CD14-positive monocyte (primary cell): Measurements from ENCODE around the gene DLG1. TPM values are rescaled to one million over a fixed set of nuclear protein-coding genes. Genes with fewer than 3 reads are reported as not detected.

Experiments used
- DNase-seq, 3 donors: peaks; one replicate each; pipeline ENCODE4 v3.0.0-alpha.2; 2011 to 2022
- H2AFZ ChIP-seq: 2 replicates; pipeline ENCODE4 v1.6.0; 2012; ENCODE audit warnings: mild to moderate bottlenecking, low read depth, low read length, inconsistent platforms; ENCODE audit not compliant: insufficient read depth, poor library complexity, severe bottlenecking
- H3K27ac ChIP-seq, 2 donors: 1 replicate in 1 of 2; 2 replicates in 1 of 2; pipeline ENCODE4 v1.5.1; 2012 to 2013; ENCODE audit warnings: low read length in 2 of 2, control low read depth in 1 of 2, inconsistent platforms in 1 of 2, low read depth in 1 of 2, mild to moderate bottlenecking in 1 of 2
- H3K27me3 ChIP-seq, 2 donors: one replicate each; pipeline versions ENCODE4 v1.6.0 to v1.6.1; 2011 to 2013; ENCODE audit warnings: low read length in 2 of 2; ENCODE audit not compliant: control insufficient read depth in 2 of 2, insufficient read depth in 2 of 2
- H3K36me3 ChIP-seq, 2 donors: replicated peaks in 1 of 2; 1 replicate in 1 of 2; 2 replicates in 1 of 2; pipeline versions ENCODE4 v1.5.1 to v1.6.1; 2012 to 2013; ENCODE audit warnings: low read length in 2 of 2, control low read depth in 1 of 2, inconsistent platforms in 1 of 2, mild to moderate bottlenecking in 1 of 2; ENCODE audit not compliant: insufficient read depth in 2 of 2, control insufficient read depth in 1 of 2
- H3K4me1 ChIP-seq, 2 donors: 1 replicate in 1 of 2; 2 replicates in 1 of 2; pipeline versions ENCODE4 v1.5.1 to v1.6.1; 2012 to 2013; ENCODE audit warnings: low read length in 2 of 2, control low read depth in 1 of 2, inconsistent platforms in 1 of 2, mild to moderate bottlenecking in 1 of 2, moderate library complexity in 1 of 2; ENCODE audit not compliant: insufficient read depth in 2 of 2, control insufficient read depth in 1 of 2
- H3K4me2 ChIP-seq: replicated peaks from 2 replicates; pipeline ENCODE3; 2012; ENCODE audit warnings: low read length, moderate library complexity, mild to moderate bottlenecking; ENCODE audit not compliant: poor library complexity, severe bottlenecking; ENCODE audit errors: extremely low read depth
- H3K4me3 ChIP-seq, 3 experiments: fragments of 200-600 bp in 1 of 3; sonication (generic) in 1 of 3; replicated peaks in 1 of 3; 1 replicate in 2 of 3; 2 replicates in 1 of 3; pipeline ENCODE4 v1.5.1; 2011 to 2013; ENCODE audit warnings: low read length in 3 of 3, mild to moderate bottlenecking in 3 of 3, control low read depth in 2 of 3, low read depth in 2 of 3, inconsistent platforms in 1 of 3, moderate library complexity in 1 of 3
- H3K79me2 ChIP-seq: 2 replicates; pipeline ENCODE4 v1.6.0; 2012; ENCODE audit warnings: mild to moderate bottlenecking, control low read depth, inconsistent platforms, low read length, moderate library complexity; ENCODE audit not compliant: insufficient read depth
- H3K9ac ChIP-seq: 2 replicates; pipeline ENCODE4 v1.6.0; 2017; ENCODE audit warnings: low read length, mild to moderate bottlenecking; ENCODE audit not compliant: insufficient read depth, poor library complexity, severe bottlenecking
- H3K9me3 ChIP-seq, 2 donors: replicated peaks in 1 of 2; 1 replicate in 1 of 2; 2 replicates in 1 of 2; pipeline versions ENCODE4 v1.5.1 to v1.6.1; 2012 to 2013; ENCODE audit warnings: low read length in 2 of 2, control low read depth in 1 of 2; ENCODE audit not compliant: control insufficient read depth in 1 of 2, insufficient read depth in 1 of 2
- H4K20me1 ChIP-seq: 2 replicates; pipeline ENCODE4 v1.6.0; 2012; ENCODE audit warnings: mild to moderate bottlenecking, low read length, control low read depth, moderate library complexity; ENCODE audit not compliant: insufficient read depth
- H3K27ac Mint-ChIP-seq, 7 donors: one replicate each; pipeline ENCODE4 v1.8.0; 2020; ENCODE audit warnings: mild to moderate bottlenecking in 7 of 7, mixed read lengths in 7 of 7, moderate library complexity in 6 of 7, inconsistent platforms in 2 of 7
- H3K27me3 Mint-ChIP-seq, 3 donors: one replicate each; pipeline ENCODE4 v1.8.0; 2021 to 2022; ENCODE audit warnings: low read depth in 3 of 3, mild to moderate bottlenecking in 3 of 3, mixed read lengths in 3 of 3, moderate library complexity in 3 of 3, inconsistent platforms in 1 of 3
- H3K36me3 Mint-ChIP-seq, 2 donors: one replicate each; pipeline ENCODE4 v1.8.0; 2020; ENCODE audit warnings: mixed read lengths in 2 of 2, inconsistent platforms in 1 of 2, mild to moderate bottlenecking in 1 of 2
- H3K4me1 Mint-ChIP-seq: one replicate; pipeline ENCODE4 v1.8.0; 2020; ENCODE audit warnings: mild to moderate bottlenecking, mixed read lengths
- H3K4me3 Mint-ChIP-seq, 2 donors: one replicate each; pipeline ENCODE4 v1.8.0; 2020; ENCODE audit warnings: mild to moderate bottlenecking in 2 of 2, mixed read lengths in 2 of 2, moderate library complexity in 1 of 2
- H3K9me3 Mint-ChIP-seq, 7 donors: one replicate each; pipeline ENCODE4 v1.8.0; 2020 to 2022; ENCODE audit warnings: mixed read lengths in 7 of 7, mild to moderate bottlenecking in 6 of 7, moderate library complexity in 6 of 7, inconsistent platforms in 2 of 7
- WGBS: methylation state at CpG from one replicate; pipeline ENCODE4 v1.1.5; 2013; ENCODE audit warnings: missing lambda C conversion rate; ENCODE audit not compliant: insufficient coverage; 5-methylcytosine and 5-hydroxymethylcytosine counted together
- intact Hi-C, 2 donors: fragments of 100-400 bp; cut with micrococcal nuclease; formaldehyde crosslinking; loops; one replicate each; pipeline versions ENCODE4 v1.15.0 to v1.15.1; 2023
- polyA plus RNA-seq, 3 donors: library from polyadenylated mRNA; depleted of rRNA in 1 of 3; unstranded in 2 of 3; stranded (reverse) in 1 of 3; fragments of 300-500 nt in 2 of 3; fragments of >200 nt in 1 of 3; fragmentation: Illumina TruSeq in 2 of 3; gene quantifications; 1 replicate in 2 of 3; 2 replicates in 1 of 3; pipeline ENCODE4 v1.2.3, GENCODE V29; 2012 to 2021
- TF ChIP-seq, protein P1 (sequence below): fragments of 200-600 bp; IDR thresholded peaks from one replicate; pipeline ENCODE4 v1.8.0; 2022; ENCODE audit warnings: antibody characterized with exemption, mild to moderate bottlenecking

Gene DLG1
- polyA plus RNA-seq, 3 donors = 6.5 to 21.9 (median 10.2) TPM

DNA sequence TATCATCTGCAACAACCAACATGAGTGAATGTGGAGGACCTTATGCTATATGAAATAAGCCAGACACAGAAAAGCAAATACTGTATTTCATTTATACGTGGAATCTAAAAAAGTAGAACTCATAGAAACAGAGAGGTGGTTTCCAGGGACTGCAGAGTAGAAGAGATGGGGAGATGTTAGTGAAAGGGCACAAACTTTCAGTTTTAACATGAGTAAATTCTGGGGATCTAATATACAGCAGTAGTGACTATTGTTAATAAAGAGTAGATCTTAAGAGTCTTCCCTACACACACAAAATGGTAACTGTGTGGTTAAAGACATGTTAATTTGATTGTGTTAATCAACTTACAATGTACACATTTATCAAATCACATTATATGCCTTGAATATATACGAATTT, 247.9 kb downstream of the DLG1 start:
- no peak overlapping the region for H3K4me2 ChIP-seq
- H4K20me1 ChIP-seq = no peaks in the 10 kb centered on the region
- no peak for DNase-seq
- no peaks in the 10 kb centered on the region for H3K4me1 ChIP-seq
- H2AFZ ChIP-seq = no peak overlapping the region
- no peak overlapping the region for H3K4me3 Mint-ChIP-seq
- H3K27ac Mint-ChIP-seq = no peak overlapping the region
- intact Hi-C loops = no loop called here
- TF ChIP-seq, protein P1, sequence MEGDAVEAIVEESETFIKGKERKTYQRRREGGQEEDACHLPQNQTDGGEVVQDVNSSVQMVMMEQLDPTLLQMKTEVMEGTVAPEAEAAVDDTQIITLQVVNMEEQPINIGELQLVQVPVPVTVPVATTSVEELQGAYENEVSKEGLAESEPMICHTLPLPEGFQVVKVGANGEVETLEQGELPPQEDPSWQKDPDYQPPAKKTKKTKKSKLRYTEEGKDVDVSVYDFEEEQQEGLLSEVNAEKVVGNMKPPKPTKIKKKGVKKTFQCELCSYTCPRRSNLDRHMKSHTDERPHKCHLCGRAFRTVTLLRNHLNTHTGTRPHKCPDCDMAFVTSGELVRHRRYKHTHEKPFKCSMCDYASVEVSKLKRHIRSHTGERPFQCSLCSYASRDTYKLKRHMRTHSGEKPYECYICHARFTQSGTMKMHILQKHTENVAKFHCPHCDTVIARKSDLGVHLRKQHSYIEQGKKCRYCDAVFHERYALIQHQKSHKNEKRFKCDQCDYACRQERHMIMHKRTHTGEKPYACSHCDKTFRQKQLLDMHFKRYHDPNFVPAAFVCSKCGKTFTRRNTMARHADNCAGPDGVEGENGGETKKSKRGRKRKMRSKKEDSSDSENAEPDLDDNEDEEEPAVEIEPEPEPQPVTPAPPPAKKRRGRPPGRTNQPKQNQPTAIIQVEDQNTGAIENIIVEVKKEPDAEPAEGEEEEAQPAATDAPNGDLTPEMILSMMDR = no peak
- no peak overlapping the region for H3K9ac ChIP-seq
- H3K79me2 ChIP-seq = no peaks in the 10 kb centered on the region
- no peaks in the 10 kb centered on the region for H3K27me3 Mint-ChIP-seq
- H3K36me3 Mint-ChIP-seq = peaks cover 56 to 75% of the 10 kb centered on the region in 2 donors
- no peaks in the 10 kb centered on the region for H3K4me1 Mint-ChIP-seq
- peaks cover 33 to 74% of the 10 kb centered on the region in 2 donors for H3K36me3 ChIP-seq
- H3K9me3 ChIP-seq = no peaks in the 10 kb centered on the region
- no peaks in the 10 kb centered on the region for H3K27me3 ChIP-seq
- H3K27ac ChIP-seq = no peak overlapping the region
- H3K9me3 Mint-ChIP-seq = peaks cover 0 to 2% (median 0%) of the 10 kb centered on the region in 7 donors
- no CpG with 5 or more reads among the region's 2 CpGs for WGBS
- H3K4me3 ChIP-seq = no peak overlapping the region

- no peak overlapping the region for H2AFZ ChIP-seq
- Mint-ChIP-seq H3K4me1 (no peaks in the 10 kb centered on the region), H3K27me3 (peaks cover 0 to 3% (median 2%) of the 10 kb centered on the region in 3 donors), H3K27ac (no peak overlapping the region), H3K9me3 (no peaks in the 10 kb centered on the region), H3K4me3 (no peak overlapping the region), H3K36me3 (peaks cover 34 to 46% of the 10 kb centered on the region in 2 donors)
- no peak overlapping the region for H3K4me2 ChIP-seq
- H3K79me2 ChIP-seq = no peaks in the 10 kb centered on the region
- no peaks in the 10 kb centered on the region for H3K27me3 ChIP-seq
- H3K9ac ChIP-seq = no peak overlapping the region
- intact Hi-C loops = loop anchor here in 1 of 2 donors (10.0 kb wide), 1 partner anchor 48 kb away; no protein-coding TSS in a partner anchor
- no peaks in the 10 kb centered on the region for H3K9me3 ChIP-seq
- H3K4me1 ChIP-seq = no peaks in the 10 kb centered on the region
- TF ChIP-seq, protein P1 = no peak
- DNase-seq = no peak
- peaks cover 23 to 38% of the 10 kb centered on the region in 2 donors for H3K36me3 ChIP-seq
- no CpG with 5 or more reads among the region's 4 CpGs for WGBS
- H4K20me1 ChIP-seq = no peaks in the 10 kb centered on the region
- no peak overlapping the region for H3K27ac ChIP-seq
- no peak overlapping the region for H3K4me3 ChIP-seq
Measured at GRCh38 chr3:197042539-197042938, 255.9 kb downstream of the DLG1 start.
